Bronchial epithelial cell (primary cell): ENCODE measurements around the gene KIAA1549. TPM values are rescaled to one million over a fixed set of nuclear protein-coding genes. Genes with fewer than 3 reads are reported as not detected.

Experiments
- DNase-seq: peaks from one replicate; pipeline ENCODE4 v3.0.0-alpha.2; 2010; ENCODE audit warnings: low read depth
- FAIRE-seq: peaks from 2 replicates; lab custom pipeline; 2011; peaks lifted over from hg19 to GRCh38; lab: Jason Lieb, UNC
- H3K27me3 ChIP-seq: 2 replicates; pipeline ENCODE4 v1.5.1; 2011; ENCODE audit warnings: low read length; ENCODE audit not compliant: control insufficient read depth, insufficient read depth
- H3K36me3 ChIP-seq: 2 replicates; pipeline ENCODE4 v1.5.1; 2011; ENCODE audit warnings: low read length; ENCODE audit not compliant: control insufficient read depth, insufficient read depth
- H3K4me3 ChIP-seq: 2 replicates; pipeline ENCODE4 v1.5.1; 2011; ENCODE audit warnings: mild to moderate bottlenecking, low read depth, low read length, control low read depth
- CTCF ChIP-seq: IDR thresholded peaks from 2 replicates; pipeline ENCODE4 v1.5.1; 2011; ENCODE audit warnings: mild to moderate bottlenecking, moderate library complexity, low read length, control low read depth, inconsistent platforms; ENCODE audit not compliant: insufficient read depth, severe bottlenecking
- total RNA-seq: library from RNA; depleted of rRNA; stranded (reverse); fragments of >200 nt; gene quantifications from 2 replicates; pipeline ENCODE4 v1.2.1, GENCODE V29; 2014

KIAA1549 gene
- total RNA-seq, 1 donor from 2014 or later = 0.26 TPM

GRCh38 chr7:138880881-138881578 lies 100.2 kb downstream of the KIAA1549 start:
- TF ChIP-seq CTCF = no peak
- H3K27me3 ChIP-seq = no peaks in the 10 kb centered on the region
- DNase-seq (no peak), FAIRE-seq (no peak)
- no peaks in the 10 kb centered on the region for H3K36me3 ChIP-seq
- H3K4me3 ChIP-seq = no peak overlapping the region

- H3K27me3 ChIP-seq = no peaks in the 10 kb centered on the region
- no peak for DNase-seq
- H3K36me3 ChIP-seq = no peaks in the 10 kb centered on the region
- FAIRE-seq = no peak
- no peak for TF ChIP-seq CTCF
- H3K4me3 ChIP-seq = no peak overlapping the region
Observed at GRCh38 chr7:138879356-138879755, 101.8 kb downstream of the KIAA1549 start.

- DNase-seq (no peak), FAIRE-seq (no peak)
- no peak for TF ChIP-seq CTCF
- Histone ChIP-seq H3K27me3 (no peaks in the 10 kb centered on the region), H3K36me3 (no peaks in the 10 kb centered on the region), H3K4me3 (no peak overlapping the region)
Observed at GRCh38 chr7:138878856-138879255, 102.3 kb downstream of the KIAA1549 start.

GRCh38 chr7:138878051-138878450 lies 103.1 kb downstream of the KIAA1549 start:
- no peak for TF ChIP-seq CTCF
- no peaks in the 10 kb centered on the region for H3K27me3 ChIP-seq
- H3K4me3 ChIP-seq = no peak overlapping the region
- DNase-seq (no peak), FAIRE-seq (no peak)
- H3K36me3 ChIP-seq = no peaks in the 10 kb centered on the region

GRCh38 chr7:138876326-138876725 lies 104.9 kb downstream of the KIAA1549 start:
- no peak overlapping the region for H3K4me3 ChIP-seq
- TF ChIP-seq CTCF = no peak
- no peaks in the 10 kb centered on the region for H3K27me3 ChIP-seq
- H3K36me3 ChIP-seq = no peaks in the 10 kb centered on the region
- no peak for DNase-seq
- no peak for FAIRE-seq

- Histone ChIP-seq H3K27me3 (no peaks in the 10 kb centered on the region), H3K4me3 (no peak overlapping the region), H3K36me3 (no peaks in the 10 kb centered on the region)
- no peak for TF ChIP-seq CTCF
- FAIRE-seq (no peak), DNase-seq (peak; percentile 96)
Observed at GRCh38 chr7:138875794-138876193, 105.4 kb downstream of the KIAA1549 start.
